Stimulated activated CD8-positive, alpha-beta memory T cell treated with anti-CD3 and anti-CD28 coated beads, Interleukin-7, amount 100 ng/mL, for 24 hours (primary cell): ENCODE results near the gene RBMY1E.
"Not testable (repeated sequence)": the region's sequence is repeated elsewhere in the genome, so short reads cannot be mapped to it uniquely, and the experiment has no call there.

Experiments used
- DNase-seq: peaks from one replicate; pipeline ENCODE4 v3.0.0-alpha.2; 2020; ENCODE audit warnings: low read depth

RBMY1E gene

DNA sequence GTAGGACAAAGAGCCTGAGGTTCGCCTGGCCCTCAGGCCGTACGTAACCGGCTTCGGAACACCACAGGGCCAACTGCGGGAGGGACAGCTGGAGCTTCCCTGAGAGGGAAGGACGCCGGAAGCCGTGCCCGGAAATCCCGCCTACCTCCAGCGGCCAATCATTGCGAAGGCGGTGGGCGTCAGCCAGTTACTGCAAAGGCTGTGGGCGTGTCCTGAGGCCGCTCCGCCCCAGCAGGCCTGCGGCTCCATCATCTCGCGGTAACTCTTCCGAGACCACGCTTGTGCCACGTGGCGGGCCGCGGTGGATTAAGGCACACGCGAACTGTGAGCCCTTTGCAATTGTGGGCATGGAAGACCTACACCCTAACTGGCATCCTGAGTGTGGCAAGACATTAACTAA lies at the start of gene RBMY1E:
TSS of gene RBMY1E (minus strand) at position 101 of the 400 bp plus-strand sequence. CDS start 1,978 bp downstream, outside the sequence.
- not testable (repeated sequence) for DNase-seq

DNA sequence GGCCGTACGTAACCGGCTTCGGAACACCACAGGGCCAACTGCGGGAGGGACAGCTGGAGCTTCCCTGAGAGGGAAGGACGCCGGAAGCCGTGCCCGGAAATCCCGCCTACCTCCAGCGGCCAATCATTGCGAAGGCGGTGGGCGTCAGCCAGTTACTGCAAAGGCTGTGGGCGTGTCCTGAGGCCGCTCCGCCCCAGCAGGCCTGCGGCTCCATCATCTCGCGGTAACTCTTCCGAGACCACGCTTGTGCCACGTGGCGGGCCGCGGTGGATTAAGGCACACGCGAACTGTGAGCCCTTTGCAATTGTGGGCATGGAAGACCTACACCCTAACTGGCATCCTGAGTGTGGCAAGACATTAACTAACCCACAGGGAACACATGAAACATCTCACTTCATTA lies 23.4 kb downstream of the RBMY1E start, which contains the start of gene RBMY1D:
TSS of gene RBMY1D (minus strand) at position 101 of the 400 bp plus-strand sequence. CDS start 2,013 bp downstream, outside the sequence.
- DNase-seq, result not testable (repeated sequence)

DNA sequence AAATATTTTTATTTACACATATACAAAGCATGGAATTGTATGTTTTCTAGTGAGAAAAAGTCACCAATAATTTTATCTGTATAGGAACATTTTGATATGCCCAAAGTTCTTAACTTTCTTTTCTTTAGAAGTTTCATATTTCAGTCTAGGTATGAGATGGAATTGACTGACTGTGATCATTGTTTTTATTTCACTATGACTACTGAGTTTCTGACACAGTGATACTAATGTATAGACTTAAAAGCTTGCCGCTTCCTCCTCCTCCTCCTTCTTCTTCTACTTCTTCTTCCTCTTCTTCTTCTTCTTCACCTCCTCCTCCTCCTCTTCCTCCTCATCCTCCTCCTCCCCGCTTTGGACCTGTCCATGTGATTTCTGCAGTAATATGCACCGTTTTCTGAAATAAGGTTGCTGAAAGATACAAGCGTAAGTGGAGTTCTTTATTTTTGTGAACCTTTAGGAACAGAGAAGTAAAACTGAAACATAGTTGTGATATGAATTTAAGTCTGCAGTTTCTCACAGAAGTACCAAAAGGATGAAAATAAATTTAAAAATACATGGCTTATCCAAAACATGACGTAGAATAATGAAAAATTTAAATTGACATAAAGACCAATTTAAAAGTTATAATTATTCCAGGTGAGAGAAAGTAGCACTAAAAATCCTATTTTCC lies 48.3 kb downstream of the RBMY1E start:
- not testable (repeated sequence) for DNase-seq
